Measurements from ENCODE around the gene ACTRT2.

The ACTRT2 gene

GRCh38 chr1:2983706-2984398 lies 37.4 kb upstream of the ACTRT2 start:
- DNase-seq (ENCODE audit: low read depth): no peak

GRCh38 chr1:2984399-2985061 lies 36.7 kb upstream of the ACTRT2 start:
- no peak for DNase-seq (ENCODE audit: low read depth)

GRCh38 chr1:2985067-2985561 lies 36.2 kb upstream of the ACTRT2 start:
- DNase-seq (ENCODE audit: low read depth): no peak

GRCh38 chr1:2985694-2986548 lies 35.3 kb upstream of the ACTRT2 start:
- no peak for DNase-seq (ENCODE audit: low read depth)

GRCh38 chr1:2986549-2987305 lies 34.5 kb upstream of the ACTRT2 start:
- DNase-seq (ENCODE audit: low read depth): no peak

- DNase-seq (ENCODE audit: low read depth): no peak
Measured at GRCh38 chr1:2987773-2988172, 33.5 kb upstream of the ACTRT2 start.

- no peak for DNase-seq (ENCODE audit: low read depth)
Measured at GRCh38 chr1:2988256-2988655, 33.0 kb upstream of the ACTRT2 start.

- no peak for DNase-seq (ENCODE audit: low read depth)
Measured at GRCh38 chr1:2989185-2989584, 32.1 kb upstream of the ACTRT2 start.

GRCh38 chr1:2989976-2990375 lies 31.3 kb upstream of the ACTRT2 start:
- no peak for DNase-seq (ENCODE audit: low read depth)

GRCh38 chr1:2990376-2991115 lies 30.7 kb upstream of the ACTRT2 start:
- DNase-seq (ENCODE audit: low read depth): no peak

GRCh38 chr1:2991753-2992495 lies 29.3 kb upstream of the ACTRT2 start:
- no peak for DNase-seq (ENCODE audit: low read depth)

- no peak for DNase-seq (ENCODE audit: low read depth)
Measured at GRCh38 chr1:2998503-2999100, 22.7 kb upstream of the ACTRT2 start.

GRCh38 chr1:2999138-2999537 lies 22.1 kb upstream of the ACTRT2 start:
- no peak for DNase-seq (ENCODE audit: low read depth)

- DNase-seq (ENCODE audit: low read depth): no peak
Measured at GRCh38 chr1:2999571-2999970, 21.7 kb upstream of the ACTRT2 start.

GRCh38 chr1:3000214-3000613 lies 21.1 kb upstream of the ACTRT2 start:
- no peak for DNase-seq (ENCODE audit: low read depth)

GRCh38 chr1:3000671-3001470 lies 20.4 kb upstream of the ACTRT2 start:
- no peak for DNase-seq (ENCODE audit: low read depth)

GRCh38 chr1:3001471-3002348 lies 19.6 kb upstream of the ACTRT2 start:
- DNase-seq (ENCODE audit: low read depth): no peak

GRCh38 chr1:3002349-3003038 lies 18.8 kb upstream of the ACTRT2 start:
- DNase-seq (ENCODE audit: low read depth): no peak

Measured in stimulated activated CD8-positive, alpha-beta memory T cell treated with anti-CD3 and anti-CD28 coated beads, Interleukin-12 subunit alpha, Interleukin-12 subunit beta, amount 100 ng/mL, for 1 hour (primary cell).